ENCODE data around the gene NUP85.

The NUP85 gene

DNA sequence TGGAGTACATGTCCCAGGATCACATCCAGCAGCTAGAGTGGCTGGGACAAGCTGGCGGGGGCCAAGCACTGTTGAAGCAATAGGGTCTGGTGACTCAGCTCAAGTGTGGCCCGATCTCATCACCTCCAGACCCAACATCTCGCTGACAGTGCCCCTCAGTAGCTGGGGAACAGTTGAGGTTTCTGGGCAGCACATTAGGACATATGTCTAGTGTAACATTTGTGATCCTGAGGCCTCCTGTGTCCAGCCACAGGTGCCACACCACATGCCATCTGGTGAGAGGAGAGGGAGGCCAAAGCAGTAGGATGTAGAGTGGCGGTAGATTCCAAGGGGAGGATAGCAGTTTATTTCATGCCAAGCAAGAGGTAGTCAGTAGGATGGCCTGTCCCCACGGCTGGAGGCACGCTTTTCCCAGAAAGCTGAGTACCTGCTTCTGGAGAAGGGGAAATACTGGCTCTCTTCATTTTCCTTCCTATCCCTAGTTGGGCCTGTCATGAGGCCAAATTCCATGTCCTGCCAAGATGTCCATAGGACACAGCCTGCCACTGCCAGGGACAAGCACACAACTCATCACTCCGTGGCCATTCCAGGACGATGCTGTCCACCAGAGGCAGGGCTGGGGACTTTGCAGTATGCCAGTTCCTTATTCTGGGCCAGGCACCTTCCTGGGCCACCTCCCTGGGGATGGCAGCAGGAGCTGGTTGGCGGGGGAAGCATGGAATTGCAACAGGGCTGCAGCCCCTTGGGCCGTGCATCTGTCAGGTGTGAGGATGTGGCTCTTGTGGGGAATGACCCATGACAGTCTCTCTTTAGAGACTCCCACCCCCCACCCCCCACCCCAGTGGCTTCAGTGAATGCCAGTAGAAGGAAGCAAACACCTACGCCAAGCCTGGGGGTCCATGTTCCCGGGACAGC lies 31.9 kb downstream of the NUP85 start:
- peaks cover 17% of the 10 kb centered on the region for H3K4me1 ChIP-seq (ENCODE audit: control insufficient read depth, insufficient read depth, low read length)
- no peak overlapping the region for H3K4me2 ChIP-seq (ENCODE audit: low read length)
- H3K27me3 ChIP-seq (ENCODE audit: control insufficient read depth, insufficient read depth, low read length), result no peaks in the 10 kb centered on the region
- no peaks in the 10 kb centered on the region for H3K9me3 ChIP-seq (replicated peaks; ENCODE audit: low read length)
- peaks cover 81% of the 10 kb centered on the region for H3K36me3 ChIP-seq (ENCODE audit: insufficient read depth, low read length)
- no peak overlapping the region for H3K4me3 ChIP-seq (ENCODE audit: low read length)
- H3K9ac ChIP-seq (ENCODE audit: low read depth, low read length), result no peak overlapping the region

DNA sequence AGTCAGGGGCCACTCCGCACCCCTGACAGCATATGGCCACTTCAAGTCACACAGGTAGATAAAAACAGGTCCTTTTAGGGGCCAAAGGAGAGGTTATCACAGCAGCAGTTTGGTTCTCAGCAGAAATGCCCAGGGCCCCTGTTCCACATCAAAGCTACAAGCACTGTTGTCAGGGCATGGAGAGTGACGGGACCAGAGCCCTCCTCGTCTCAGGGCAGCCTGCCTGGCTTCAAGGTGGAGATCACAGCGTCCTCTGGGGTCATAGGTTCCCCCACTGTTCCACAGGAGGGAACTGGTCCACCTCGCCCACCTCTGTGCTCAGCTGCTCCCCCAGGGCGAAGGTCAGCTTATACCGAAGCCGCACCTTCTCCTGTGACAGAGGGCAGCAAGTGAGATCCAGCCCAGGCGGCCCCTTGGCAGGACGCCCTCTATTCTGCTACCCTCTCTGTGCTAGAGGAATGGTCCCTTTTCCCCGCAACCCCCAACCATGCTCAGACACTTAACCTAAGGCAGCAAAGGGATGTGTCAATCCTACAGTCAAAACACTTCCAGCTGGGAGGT lies 32.6 kb downstream of the NUP85 start:
- no peaks in the 10 kb centered on the region for H3K27me3 ChIP-seq (ENCODE audit: control insufficient read depth, insufficient read depth, low read length)
- peaks cover 18% of the 10 kb centered on the region for H3K4me1 ChIP-seq (ENCODE audit: control insufficient read depth, insufficient read depth, low read length)
- H3K4me3 ChIP-seq (ENCODE audit: low read length), result no peak overlapping the region
- peaks cover 81% of the 10 kb centered on the region for H3K36me3 ChIP-seq (ENCODE audit: insufficient read depth, low read length)
- no peaks in the 10 kb centered on the region for H3K9me3 ChIP-seq (replicated peaks; ENCODE audit: low read length)
- H3K4me2 ChIP-seq (ENCODE audit: low read length), result no peak overlapping the region
- no peak overlapping the region for H3K9ac ChIP-seq (ENCODE audit: low read depth, low read length)

DNA sequence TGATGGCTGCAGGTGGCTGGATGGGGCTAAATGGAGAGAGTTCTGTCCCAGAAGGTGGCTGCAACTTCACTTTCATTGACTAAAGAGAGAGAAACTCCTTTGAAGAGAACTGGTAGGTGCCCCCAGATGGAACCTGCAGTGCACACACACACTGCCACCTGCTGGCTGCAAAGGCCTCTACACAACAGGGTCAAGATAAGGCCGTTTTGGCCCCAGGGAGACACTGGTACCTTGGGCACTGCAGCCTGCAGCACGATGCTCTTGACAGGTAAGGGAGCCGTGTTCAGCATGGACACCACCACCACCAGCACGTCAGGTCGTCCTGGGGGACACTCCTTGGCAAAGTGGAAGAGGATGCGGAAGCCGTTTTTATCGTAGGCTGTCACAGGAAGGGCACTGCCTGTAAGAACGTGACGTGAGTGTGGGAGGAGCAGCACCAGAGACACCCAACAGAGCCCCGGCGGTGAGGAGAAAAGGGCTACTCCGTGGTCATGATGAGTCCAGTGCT lies 33.3 kb downstream of the NUP85 start:
- no peak overlapping the region for H3K4me3 ChIP-seq (ENCODE audit: low read length)
- no peak overlapping the region for H3K4me2 ChIP-seq (ENCODE audit: low read length)
- no peaks in the 10 kb centered on the region for H3K27me3 ChIP-seq (ENCODE audit: control insufficient read depth, insufficient read depth, low read length)
- H3K36me3 ChIP-seq (ENCODE audit: insufficient read depth, low read length), result peaks cover 87% of the 10 kb centered on the region
- no peak overlapping the region for H3K9ac ChIP-seq (ENCODE audit: low read depth, low read length)
- peaks cover 18% of the 10 kb centered on the region for H3K4me1 ChIP-seq (ENCODE audit: control insufficient read depth, insufficient read depth, low read length)
- no peaks in the 10 kb centered on the region for H3K9me3 ChIP-seq (replicated peaks; ENCODE audit: low read length)

DNA sequence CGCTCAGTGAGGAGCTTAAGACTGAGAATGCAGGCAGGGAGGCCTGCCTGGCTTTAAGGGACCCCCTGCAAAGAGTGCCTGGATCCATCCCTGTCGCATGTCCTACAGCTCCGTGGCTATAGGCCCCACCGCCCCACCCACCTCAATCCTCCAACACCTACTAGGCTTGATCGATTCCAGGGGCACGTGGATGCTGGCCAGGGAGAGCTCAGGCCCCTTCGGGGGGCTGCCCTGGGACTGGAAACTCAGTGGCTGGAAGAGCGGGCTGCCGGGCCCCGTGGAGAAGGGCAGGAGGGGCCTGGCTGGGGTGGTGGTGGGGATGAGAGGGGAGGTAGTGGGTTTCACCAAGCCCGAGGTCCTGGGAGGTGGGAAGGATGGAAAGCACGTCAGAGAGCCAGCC lies 33.7 kb downstream of the NUP85 start:
- H3K4me1 ChIP-seq (ENCODE audit: control insufficient read depth, insufficient read depth, low read length), result peaks cover 18% of the 10 kb centered on the region
- no peak overlapping the region for H3K4me2 ChIP-seq (ENCODE audit: low read length)
- H3K27me3 ChIP-seq (ENCODE audit: control insufficient read depth, insufficient read depth, low read length), result no peaks in the 10 kb centered on the region
- no peaks in the 10 kb centered on the region for H3K9me3 ChIP-seq (replicated peaks; ENCODE audit: low read length)
- H3K4me3 ChIP-seq (ENCODE audit: low read length), result no peak overlapping the region
- H3K36me3 ChIP-seq (ENCODE audit: insufficient read depth, low read length), result peaks cover 89% of the 10 kb centered on the region
- no peak overlapping the region for H3K9ac ChIP-seq (ENCODE audit: low read depth, low read length)

DNA sequence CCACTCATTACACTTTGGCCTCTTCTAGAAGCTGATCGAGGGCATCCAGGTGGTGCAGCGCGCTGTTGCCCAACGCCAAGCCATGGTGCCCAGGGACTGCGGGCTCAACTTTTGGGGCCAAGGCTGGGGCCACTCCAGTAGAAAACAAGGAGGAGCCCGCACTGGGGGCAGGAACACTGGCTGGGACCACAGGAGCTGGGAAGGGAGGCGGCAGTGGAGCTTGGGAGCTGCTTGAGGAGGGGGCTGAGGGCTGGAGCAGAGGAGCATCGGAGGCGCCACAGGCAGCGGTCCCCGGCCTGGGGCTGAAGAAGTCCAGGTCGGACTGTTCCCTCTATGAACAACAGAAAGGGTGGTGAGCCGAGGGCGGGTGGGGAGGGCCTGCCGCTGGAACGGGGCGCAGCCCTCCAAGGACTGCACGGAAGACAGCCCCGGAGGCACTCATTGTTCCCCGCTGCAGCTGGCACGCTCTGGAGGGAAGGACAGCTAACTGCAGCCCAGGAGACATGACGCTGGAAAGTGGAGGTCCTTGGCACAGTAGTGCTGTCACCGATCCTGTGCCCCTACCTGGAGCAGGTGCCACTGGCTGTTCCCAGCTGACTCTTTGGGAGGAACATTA lies 34.4 kb downstream of the NUP85 start:
- no peak overlapping the region for H3K4me2 ChIP-seq (ENCODE audit: low read length)
- no peak overlapping the region for H3K9ac ChIP-seq (ENCODE audit: low read depth, low read length)
- H3K36me3 ChIP-seq (ENCODE audit: insufficient read depth, low read length), result peaks cover 89% of the 10 kb centered on the region
- peaks cover 18% of the 10 kb centered on the region for H3K4me1 ChIP-seq (ENCODE audit: control insufficient read depth, insufficient read depth, low read length)
- H3K9me3 ChIP-seq (replicated peaks; ENCODE audit: low read length), result no peaks in the 10 kb centered on the region
- no peak overlapping the region for H3K4me3 ChIP-seq (ENCODE audit: low read length)
- no peaks in the 10 kb centered on the region for H3K27me3 ChIP-seq (ENCODE audit: control insufficient read depth, insufficient read depth, low read length)

DNA sequence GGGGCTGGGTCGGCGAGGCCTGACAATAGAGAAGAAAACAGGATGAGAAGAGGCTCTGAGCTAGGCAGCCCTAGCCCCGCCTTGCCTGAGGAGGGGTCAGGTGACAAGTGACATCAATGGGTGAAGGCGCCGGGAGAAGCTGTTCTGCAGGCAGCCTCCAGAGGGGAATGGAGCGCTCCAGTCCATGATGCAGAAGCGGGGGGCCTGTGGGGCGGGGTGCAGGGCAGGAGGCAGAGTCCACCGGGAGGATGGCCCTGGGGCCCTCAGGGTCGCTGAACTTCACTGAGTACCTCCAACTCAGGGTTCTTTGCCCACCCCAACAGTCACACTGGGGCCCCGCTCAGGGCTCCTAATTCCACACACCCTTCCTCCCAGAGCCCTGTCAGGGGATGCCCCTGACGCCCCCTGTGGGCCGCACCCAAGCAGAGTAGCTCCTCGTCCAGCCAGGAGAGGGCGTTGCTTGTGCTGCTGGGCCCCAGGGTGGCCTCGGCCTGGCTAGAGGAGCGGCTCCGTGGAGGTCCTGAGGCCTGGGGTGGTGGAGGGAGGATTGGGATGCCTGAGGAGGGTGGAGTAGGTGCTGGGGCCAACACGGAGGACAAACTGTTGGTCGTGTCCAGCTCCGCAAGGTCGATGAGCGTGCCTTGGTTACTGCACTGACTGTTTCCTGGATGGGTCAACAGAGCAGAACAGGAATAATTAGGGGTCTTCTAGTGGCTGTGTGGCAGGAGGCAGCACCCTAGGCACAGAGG lies 35.1 kb downstream of the NUP85 start:
- peaks cover 90% of the 10 kb centered on the region for H3K36me3 ChIP-seq (ENCODE audit: insufficient read depth, low read length)

DNA sequence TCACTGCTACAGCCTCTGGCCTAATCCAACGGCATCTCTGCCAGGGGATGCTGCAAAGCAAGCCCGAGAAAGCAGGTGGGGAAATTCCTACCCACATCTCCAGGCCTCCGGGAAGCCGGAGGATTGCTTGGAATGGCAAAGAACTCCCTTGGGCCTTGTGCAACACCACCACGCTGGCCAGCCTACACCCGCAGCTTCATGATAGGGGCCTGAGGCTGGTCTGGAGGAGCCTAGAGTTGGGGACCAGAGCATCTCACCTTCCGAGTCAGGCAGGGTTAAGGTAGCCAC lies 35.6 kb downstream of the NUP85 start:
- H3K9me3 ChIP-seq (replicated peaks; ENCODE audit: low read length), result no peaks in the 10 kb centered on the region
- H3K27me3 ChIP-seq (ENCODE audit: control insufficient read depth, insufficient read depth, low read length), result no peaks in the 10 kb centered on the region
- H3K4me1 ChIP-seq (ENCODE audit: control insufficient read depth, insufficient read depth, low read length), result peaks cover 18% of the 10 kb centered on the region
- no peak overlapping the region for H3K4me2 ChIP-seq (ENCODE audit: low read length)
- H3K36me3 ChIP-seq (ENCODE audit: insufficient read depth, low read length), result peaks cover 92% of the 10 kb centered on the region
- H3K9ac ChIP-seq (ENCODE audit: low read depth, low read length), result no peak overlapping the region
- no peak overlapping the region for H3K4me3 ChIP-seq (ENCODE audit: low read length)

More for the DNA sequence above, 35.1 kb downstream of the NUP85 start:
- Histone ChIP-seq H3K4me2 (ENCODE audit: low read length) (no peak overlapping the region), H3K9me3 (replicated peaks; ENCODE audit: low read length) (no peaks in the 10 kb centered on the region), H3K9ac (ENCODE audit: low read depth, low read length) (no peak overlapping the region), H3K4me1 (ENCODE audit: control insufficient read depth, insufficient read depth, low read length) (peaks cover 18% of the 10 kb centered on the region), H3K4me3 (ENCODE audit: low read length) (no peak overlapping the region), H3K27me3 (ENCODE audit: control insufficient read depth, insufficient read depth, low read length) (no peaks in the 10 kb centered on the region)

DNA sequence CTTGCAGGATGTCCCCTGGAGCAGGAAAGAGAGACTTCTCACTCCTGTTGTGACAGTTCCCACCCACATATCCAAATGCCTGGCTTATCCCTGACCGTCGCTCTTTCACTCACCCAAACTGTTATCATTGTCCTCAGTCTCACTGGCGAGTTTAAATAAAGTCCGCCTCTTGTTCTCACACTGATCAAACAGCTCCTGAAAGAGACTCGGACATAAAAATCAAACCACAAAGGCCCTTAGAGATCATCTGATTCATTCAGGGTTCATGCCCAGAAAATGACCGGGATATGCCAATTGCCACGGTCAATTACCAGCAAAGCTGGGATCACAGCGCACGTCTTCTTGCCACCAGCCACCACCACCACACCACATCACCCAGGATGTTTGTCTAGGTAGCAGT lies 36.0 kb downstream of the NUP85 start:
- H3K9ac ChIP-seq (ENCODE audit: low read depth, low read length), result no peak overlapping the region
- H3K4me3 ChIP-seq (ENCODE audit: low read length), result no peak overlapping the region
- no peak overlapping the region for H3K4me2 ChIP-seq (ENCODE audit: low read length)
- peaks cover 18% of the 10 kb centered on the region for H3K4me1 ChIP-seq (ENCODE audit: control insufficient read depth, insufficient read depth, low read length)
- H3K36me3 ChIP-seq (ENCODE audit: insufficient read depth, low read length), result peaks cover 92% of the 10 kb centered on the region
- no peaks in the 10 kb centered on the region for H3K27me3 ChIP-seq (ENCODE audit: control insufficient read depth, insufficient read depth, low read length)
- H3K9me3 ChIP-seq (replicated peaks; ENCODE audit: low read length), result no peaks in the 10 kb centered on the region

DNA sequence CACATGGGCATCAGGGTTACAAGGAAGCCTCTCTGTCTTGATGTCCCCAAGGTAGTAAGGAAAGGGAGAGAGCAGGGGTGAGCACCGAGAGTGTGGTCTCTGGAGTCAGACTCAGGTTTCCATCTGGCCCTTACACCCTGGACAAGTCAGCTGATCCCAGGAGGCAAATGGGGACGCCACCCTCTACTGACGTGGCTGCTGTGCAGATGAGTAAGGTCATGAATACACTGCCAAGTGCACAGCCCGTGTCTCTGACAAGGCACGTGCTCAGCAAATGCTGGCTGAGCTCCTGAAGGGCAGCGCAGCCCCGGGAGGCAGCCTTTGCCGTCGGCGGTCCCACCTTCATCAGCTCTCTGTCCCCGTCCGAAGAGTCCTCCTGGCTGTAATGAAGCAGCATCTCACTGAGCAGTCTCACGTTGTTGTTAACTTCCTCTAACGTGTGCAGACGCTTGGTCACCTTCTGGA lies 36.5 kb downstream of the NUP85 start:
- Histone ChIP-seq H3K9me3 (replicated peaks; ENCODE audit: low read length) (no peaks in the 10 kb centered on the region), H3K4me1 (ENCODE audit: control insufficient read depth, insufficient read depth, low read length) (peaks cover 18% of the 10 kb centered on the region), H3K4me2 (ENCODE audit: low read length) (no peak overlapping the region), H3K4me3 (ENCODE audit: low read length) (no peak overlapping the region), H3K36me3 (ENCODE audit: insufficient read depth, low read length) (peaks cover 89% of the 10 kb centered on the region), H3K27me3 (ENCODE audit: control insufficient read depth, insufficient read depth, low read length) (no peaks in the 10 kb centered on the region), H3K9ac (ENCODE audit: low read depth, low read length) (no peak overlapping the region)

GRCh38 chr17:75242461-75243042 lies 37.1 kb downstream of the NUP85 start:
- no peak overlapping the region for H3K4me3 ChIP-seq (ENCODE audit: low read length)
- H3K9ac ChIP-seq (ENCODE audit: low read depth, low read length), result no peak overlapping the region
- peaks cover 84% of the 10 kb centered on the region for H3K36me3 ChIP-seq (ENCODE audit: insufficient read depth, low read length)
- peaks cover 18% of the 10 kb centered on the region for H3K4me1 ChIP-seq (ENCODE audit: control insufficient read depth, insufficient read depth, low read length)
- H3K27me3 ChIP-seq (ENCODE audit: control insufficient read depth, insufficient read depth, low read length), result no peaks in the 10 kb centered on the region
- no peaks in the 10 kb centered on the region for H3K9me3 ChIP-seq (replicated peaks; ENCODE audit: low read length)
- no peak overlapping the region for H3K4me2 ChIP-seq (ENCODE audit: low read length)

Data from skeletal muscle satellite cell (primary cell).